Kidney epithelial cell (primary cell): ENCODE results near the gene CDH23. TPM values are rescaled to one million over a fixed set of nuclear protein-coding genes. Genes with fewer than 3 reads are reported as not detected.

ENCODE experiments used
- DNase-seq: peaks from one replicate; pipeline ENCODE4 v3.0.0-alpha.2; 2010; ENCODE audit warnings: low read depth
- H3K27me3 ChIP-seq: 2 replicates; pipeline ENCODE4 v1.6.0; 2011; ENCODE audit warnings: low read length; ENCODE audit not compliant: control insufficient read depth, insufficient read depth
- H3K36me3 ChIP-seq: 2 replicates; pipeline ENCODE4 v1.5.1; 2011; ENCODE audit warnings: low read length; ENCODE audit not compliant: control insufficient read depth, insufficient read depth
- H3K4me3 ChIP-seq: 2 replicates; pipeline ENCODE4 v1.5.1; 2011; ENCODE audit warnings: low read depth, mild to moderate bottlenecking, control low read depth, low read length
- CTCF ChIP-seq: IDR thresholded peaks from 2 replicates; pipeline ENCODE4 v1.5.1; 2011; ENCODE audit warnings: mild to moderate bottlenecking, moderate library complexity, low read length, control low read depth, inconsistent platforms; ENCODE audit not compliant: insufficient read depth, poor library complexity, severe bottlenecking
- total RNA-seq: library from RNA; depleted of rRNA; stranded (reverse); fragments of >200 nt; gene quantifications from 2 replicates; pipeline ENCODE4 v1.2.3, GENCODE V29; 2015

Gene CDH23
- total RNA-seq, 1 donor from 2014 or later, result 0.04 TPM

GRCh38 chr10:71427246-71427645 lies 30.5 kb downstream of the CDH23 start:
- Histone ChIP-seq H3K27me3 (peaks cover 12% of the 10 kb centered on the region), H3K36me3 (no peaks in the 10 kb centered on the region), H3K4me3 (no peak overlapping the region)
- no peak for TF ChIP-seq CTCF
- DNase-seq, result no peak

- no peak for TF ChIP-seq CTCF
- DNase-seq, result no peak
- Histone ChIP-seq H3K27me3 (peaks cover 14% of the 10 kb centered on the region), H3K36me3 (no peaks in the 10 kb centered on the region), H3K4me3 (no peak overlapping the region)
Measured at GRCh38 chr10:71429304-71429703, 32.6 kb downstream of the CDH23 start.

- Histone ChIP-seq H3K4me3 (no peak overlapping the region), H3K27me3 (peaks cover 14% of the 10 kb centered on the region), H3K36me3 (no peaks in the 10 kb centered on the region)
- no peak for DNase-seq
- TF ChIP-seq CTCF, result no peak
Measured at GRCh38 chr10:71429929-71430328, 33.2 kb downstream of the CDH23 start.

GRCh38 chr10:71431239-71432100 lies 34.8 kb downstream of the CDH23 start:
- DNase-seq, result no peak
- no peak for TF ChIP-seq CTCF
- Histone ChIP-seq H3K36me3 (no peaks in the 10 kb centered on the region), H3K27me3 (peaks cover 10% of the 10 kb centered on the region), H3K4me3 (no peak overlapping the region)

GRCh38 chr10:71432101-71432905 lies 35.6 kb downstream of the CDH23 start:
- TF ChIP-seq CTCF, result no peak
- Histone ChIP-seq H3K4me3 (no peak overlapping the region), H3K27me3 (peaks cover 10% of the 10 kb centered on the region), H3K36me3 (no peaks in the 10 kb centered on the region)
- DNase-seq, result no peak
